Mesendoderm (in vitro differentiated cells): ENCODE results near the gene HEXIM1.

Experiments used
- DNase-seq: peaks from one replicate; pipeline ENCODE4 v3.0.0; 2013
- H2AK5ac ChIP-seq: 2 replicates; pipeline ENCODE4 v1.6.1; 2013; ENCODE audit warnings: low read length, inconsistent platforms
- H2BK120ac ChIP-seq: 2 replicates; pipeline ENCODE4 v1.6.1; 2013; ENCODE audit warnings: low read depth, mild to moderate bottlenecking, low read length, moderate library complexity, mixed read lengths
- H2BK15ac ChIP-seq: replicated peaks from 2 replicates; pipeline ENCODE4 v1.6.1; 2013; ENCODE audit warnings: low read depth, mild to moderate bottlenecking, moderate library complexity
- H2BK5ac ChIP-seq: 2 replicates; pipeline ENCODE4 v1.6.1; 2013; ENCODE audit warnings: low read length, inconsistent platforms
- H3K18ac ChIP-seq: 2 replicates; pipeline ENCODE4 v1.6.1; 2013; ENCODE audit warnings: mild to moderate bottlenecking, low read length, mixed read lengths
- H3K23ac ChIP-seq: one replicate; pipeline ENCODE4 v1.6.1; 2013; ENCODE audit warnings: low read length
- H3K27ac ChIP-seq: 2 replicates; pipeline ENCODE4 v1.5.1; 2013; ENCODE audit warnings: low read depth, mild to moderate bottlenecking, inconsistent platforms, low read length, moderate library complexity
- H3K27me3 ChIP-seq: 2 replicates; pipeline ENCODE4 v1.6.1; 2013; ENCODE audit warnings: low read length, control low read depth, mild to moderate bottlenecking, inconsistent platforms; ENCODE audit not compliant: insufficient read depth, poor library complexity
- H3K36me3 ChIP-seq: 2 replicates; pipeline ENCODE4 v1.6.1; 2013; ENCODE audit warnings: low read length, inconsistent platforms; ENCODE audit not compliant: control insufficient read depth, insufficient read depth
- H3K4ac ChIP-seq: one replicate; pipeline ENCODE4 v1.6.1; 2013; ENCODE audit warnings: low read depth, mild to moderate bottlenecking, low read length, moderate library complexity
- H3K4me1 ChIP-seq: 2 replicates; pipeline ENCODE4 v1.6.1; 2013; ENCODE audit warnings: low read depth, low read length, inconsistent platforms; ENCODE audit not compliant: control insufficient read depth
- H3K4me2 ChIP-seq: 2 replicates; pipeline ENCODE4 v1.6.1; 2013; ENCODE audit warnings: low read length
- H3K4me3 ChIP-seq: 2 replicates; pipeline ENCODE4 v1.5.1; 2013; ENCODE audit warnings: mild to moderate bottlenecking, low read length
- H3K56ac ChIP-seq: one replicate; pipeline ENCODE4 v1.6.1; 2013; ENCODE audit warnings: low read length
- H3K79me1 ChIP-seq: 2 replicates; pipeline ENCODE4 v1.6.1; 2013; ENCODE audit warnings: low read length, inconsistent platforms
- H3K79me2 ChIP-seq: 2 replicates; pipeline ENCODE4 v1.6.1; 2013; ENCODE audit warnings: mild to moderate bottlenecking, low read length; ENCODE audit not compliant: control insufficient read depth, insufficient read depth
- H3K9ac ChIP-seq: 2 replicates; pipeline ENCODE4 v1.6.1; 2013; ENCODE audit warnings: low read length, inconsistent platforms
- H4K5ac ChIP-seq: one replicate; pipeline ENCODE4 v1.6.1; 2013; ENCODE audit warnings: low read length
- H4K8ac ChIP-seq: one replicate; pipeline ENCODE4 v1.6.1; 2013; ENCODE audit warnings: low read depth, mild to moderate bottlenecking, control low read depth, low read length, moderate library complexity
- WGBS: extraction: QIAGEN DNeasy Blood & Tissue Kit; methylation state at CpG from one replicate; pipeline ENCODE4 v1.1.7; 2013; ENCODE audit warnings: low lambda C conversion rate, missing lambda C conversion rate; ENCODE audit not compliant: insufficient coverage; ENCODE audit errors: extremely low coverage; 5-methylcytosine and 5-hydroxymethylcytosine counted together

Gene HEXIM1

DNA sequence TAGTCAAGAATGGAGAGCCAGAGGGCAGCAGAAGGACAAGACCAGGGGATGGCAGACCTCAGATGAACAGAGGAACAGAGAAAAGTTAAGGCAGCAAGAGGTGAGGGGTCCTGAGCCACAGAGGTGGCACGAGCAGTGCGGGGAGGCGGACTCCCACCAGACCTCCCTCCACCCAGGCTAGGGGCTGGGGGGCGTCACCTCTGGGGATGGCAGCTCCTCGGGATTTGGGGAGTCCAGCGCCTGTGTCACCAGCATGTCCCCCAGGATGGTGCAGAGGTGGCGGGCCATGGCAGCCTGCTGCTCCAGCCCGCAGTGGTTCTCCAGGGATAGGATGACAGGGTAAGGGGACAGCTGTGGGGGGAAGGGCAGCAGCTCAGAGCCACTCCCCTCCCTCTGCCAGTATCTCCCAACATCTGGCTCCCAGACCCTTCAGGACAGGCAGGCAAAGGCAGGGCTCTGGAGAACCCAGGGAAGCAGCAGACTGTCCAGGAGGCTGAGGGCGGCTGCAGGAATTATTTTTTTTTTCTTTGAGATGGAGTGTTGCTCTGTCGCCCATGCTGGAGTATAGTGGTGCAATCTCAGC, 31.8 kb upstream of the HEXIM1 start:
- Histone ChIP-seq H3K36me3 (no peaks in the 10 kb centered on the region), H4K8ac (no peak overlapping the region)
- DNase-seq: no peak

DNA sequence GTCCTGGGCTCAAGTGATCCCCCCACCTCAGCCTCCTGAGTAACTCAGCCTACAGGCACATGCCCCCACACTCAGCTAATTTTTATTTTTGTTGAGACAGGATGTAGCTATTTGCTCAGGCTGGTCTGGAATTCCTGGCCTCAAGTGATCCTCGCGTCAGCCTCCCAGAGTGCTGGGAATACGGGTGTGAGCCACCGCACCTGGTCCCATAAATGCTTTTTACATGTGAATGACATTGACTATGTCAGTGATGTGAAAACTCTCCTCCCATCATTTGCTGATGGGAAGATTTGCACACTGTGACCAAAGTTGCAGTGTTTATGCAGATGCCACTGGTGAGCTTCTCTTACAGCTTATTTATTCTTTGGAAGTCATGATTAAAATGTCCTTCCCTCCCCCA, 30.9 kb upstream of the HEXIM1 start:
- Histone ChIP-seq H3K27me3 (no peaks in the 10 kb centered on the region), H3K27ac (no peak overlapping the region), H3K18ac (no peak overlapping the region), H4K5ac (no peak overlapping the region), H2BK5ac (no peak overlapping the region), H3K4me1 (no peaks in the 10 kb centered on the region), H3K4me3 (no peak overlapping the region), H3K79me1 (no peaks in the 10 kb centered on the region), H3K4ac (no peak overlapping the region), H3K56ac (no peak overlapping the region), H2AK5ac (no peak overlapping the region), H3K4me2 (no peak overlapping the region), H2BK15ac (no peak overlapping the region), H3K36me3 (no peaks in the 10 kb centered on the region), H4K8ac (no peak overlapping the region), H3K23ac (no peak overlapping the region), H2BK120ac (no peak overlapping the region), H3K79me2 (no peaks in the 10 kb centered on the region), H3K9ac (no peak overlapping the region)
- no CpG with 5 or more reads among the region's 4 CpGs for WGBS
- DNase-seq: no peak

More for the DNA sequence above, 31.8 kb upstream of the HEXIM1 start:
- Histone ChIP-seq H3K9ac (no peak overlapping the region), H3K18ac (no peak overlapping the region), H3K79me1 (no peaks in the 10 kb centered on the region), H4K5ac (no peak overlapping the region), H3K4me1 (no peaks in the 10 kb centered on the region), H3K27me3 (no peaks in the 10 kb centered on the region), H2BK120ac (no peak overlapping the region), H3K27ac (no peak overlapping the region), H3K4me2 (no peak overlapping the region), H3K56ac (no peak overlapping the region), H3K4me3 (no peak overlapping the region), H3K79me2 (no peaks in the 10 kb centered on the region), H2BK5ac (no peak overlapping the region), H3K23ac (no peak overlapping the region), H3K4ac (no peak overlapping the region), H2BK15ac (no peak overlapping the region), H2AK5ac (no peak overlapping the region)
- no CpG with 5 or more reads among the region's 10 CpGs for WGBS

DNA sequence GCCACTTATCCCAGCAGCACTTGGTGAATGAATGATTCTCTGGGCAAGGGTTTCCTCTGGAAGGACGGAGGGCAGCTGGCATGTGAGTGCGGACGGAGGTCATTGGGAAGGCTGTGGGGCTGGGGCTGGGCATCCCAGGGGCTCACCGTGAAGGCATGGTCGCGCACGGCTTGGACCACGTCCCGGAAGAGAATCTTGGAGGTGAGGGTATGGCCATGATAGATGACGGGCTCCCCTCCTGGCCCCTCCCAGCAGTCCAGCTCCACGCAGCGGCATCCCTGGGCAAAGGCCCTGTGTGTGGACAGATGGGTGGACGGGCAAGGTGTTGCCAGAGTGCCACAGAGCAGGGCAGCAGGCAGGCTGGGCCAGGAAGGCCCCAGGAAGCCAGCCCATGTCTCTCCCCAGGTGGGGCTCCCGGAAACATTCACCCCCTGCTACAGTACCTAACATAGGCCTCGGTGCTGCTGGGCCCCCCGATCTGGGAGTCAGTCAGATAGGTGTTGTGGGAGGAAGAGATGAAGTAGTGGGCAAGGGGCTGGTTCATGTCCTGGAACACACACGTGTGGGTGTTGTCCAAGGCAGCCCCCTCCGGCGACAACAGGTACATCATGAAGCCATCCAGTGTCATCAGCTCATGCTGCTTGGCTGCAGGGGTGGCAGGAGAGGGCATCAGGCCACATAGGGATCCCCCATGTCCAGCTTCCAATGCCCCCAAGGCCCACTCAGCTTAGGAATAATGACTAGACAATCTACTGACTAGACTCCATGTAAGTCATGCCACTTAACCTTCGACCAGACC, 30.2 kb upstream of the HEXIM1 start:
- Histone ChIP-seq H2BK120ac (no peak overlapping the region), H2BK15ac (no peak overlapping the region), H3K18ac (no peak overlapping the region), H3K79me2 (no peaks in the 10 kb centered on the region), H3K79me1 (no peaks in the 10 kb centered on the region), H4K8ac (no peak overlapping the region), H3K4me2 (no peak overlapping the region), H3K36me3 (no peaks in the 10 kb centered on the region), H3K27ac (no peak overlapping the region), H3K4ac (no peak overlapping the region), H2BK5ac (no peak overlapping the region), H3K4me3 (no peak overlapping the region), H4K5ac (no peak overlapping the region), H3K4me1 (no peaks in the 10 kb centered on the region), H3K9ac (no peak overlapping the region), H3K56ac (no peak overlapping the region), H3K23ac (no peak overlapping the region), H3K27me3 (no peaks in the 10 kb centered on the region), H2AK5ac (no peak overlapping the region)
- no peak for DNase-seq
- WGBS: no CpG with 5 or more reads among the region's 20 CpGs

DNA sequence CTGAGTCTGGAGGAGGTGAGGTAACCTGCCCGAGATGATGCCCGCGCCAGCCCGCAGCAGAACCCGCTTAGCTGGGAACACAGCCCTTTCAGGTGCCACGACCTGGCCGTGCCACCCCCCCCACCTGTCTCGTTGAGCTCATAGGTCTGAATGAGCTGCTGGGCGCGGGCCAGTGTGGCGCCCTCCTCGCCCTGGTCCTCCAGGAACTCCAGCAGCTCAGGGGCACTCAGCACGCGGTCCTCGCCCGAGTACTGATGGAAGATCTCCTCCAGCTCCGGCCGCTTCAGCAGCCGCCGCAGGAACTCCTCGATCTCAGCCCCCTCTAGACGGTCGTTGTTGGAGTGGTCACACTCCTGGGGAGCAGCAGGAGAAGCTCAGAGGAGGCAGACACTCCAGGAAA, 29.6 kb upstream of the HEXIM1 start:
- no peak for DNase-seq
- H3K56ac ChIP-seq: no peak overlapping the region
- no peak overlapping the region for H3K18ac ChIP-seq
- H3K4me3 ChIP-seq: no peak overlapping the region
- no peaks in the 10 kb centered on the region for H3K79me2 ChIP-seq
- no peaks in the 10 kb centered on the region for H3K36me3 ChIP-seq
- no CpG with 5 or more reads among the region's 23 CpGs for WGBS
- H3K23ac ChIP-seq: no peak overlapping the region
- no peak overlapping the region for H2BK120ac ChIP-seq
- H2AK5ac ChIP-seq: no peak overlapping the region
- no peak overlapping the region for H4K8ac ChIP-seq
- no peak overlapping the region for H3K9ac ChIP-seq
- H2BK5ac ChIP-seq: no peak overlapping the region
- H4K5ac ChIP-seq: no peak overlapping the region
- no peaks in the 10 kb centered on the region for H3K27me3 ChIP-seq
- no peak overlapping the region for H3K27ac ChIP-seq
- H3K4me1 ChIP-seq: no peaks in the 10 kb centered on the region
- no peak overlapping the region for H3K4me2 ChIP-seq
- H2BK15ac ChIP-seq: no peak overlapping the region
- H3K79me1 ChIP-seq: no peaks in the 10 kb centered on the region
- H3K4ac ChIP-seq: no peak overlapping the region

DNA sequence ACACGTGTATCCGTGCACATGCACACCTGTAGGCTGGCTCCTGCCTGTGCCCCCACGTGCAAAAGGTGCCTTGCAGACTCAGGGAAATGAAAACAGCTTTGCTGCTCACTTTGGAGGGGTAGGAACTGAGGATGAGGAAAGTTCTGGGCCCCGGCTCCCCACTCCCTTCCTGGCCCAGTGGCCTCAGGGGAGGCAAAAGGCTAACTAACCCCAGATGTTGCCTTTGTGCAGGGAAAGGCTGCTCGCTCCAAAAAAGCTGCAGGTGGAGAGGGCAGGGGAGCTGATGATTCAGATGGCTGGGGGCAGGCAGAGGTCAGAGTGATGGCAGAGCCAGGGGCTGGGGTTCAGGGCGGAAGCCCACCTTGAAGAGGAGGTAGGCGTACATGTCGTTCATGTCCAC, 28.3 kb upstream of the HEXIM1 start:
- H3K56ac ChIP-seq: no peak overlapping the region
- H3K36me3 ChIP-seq: no peaks in the 10 kb centered on the region
- H2BK15ac ChIP-seq: no peak overlapping the region
- H3K4me3 ChIP-seq: no peak overlapping the region
- no peak overlapping the region for H4K5ac ChIP-seq
- no peak overlapping the region for H2AK5ac ChIP-seq
- H3K79me2 ChIP-seq: no peaks in the 10 kb centered on the region
- no CpG with 5 or more reads among the region's 8 CpGs for WGBS
- no peak overlapping the region for H3K27ac ChIP-seq
- H3K23ac ChIP-seq: no peak overlapping the region
- H3K18ac ChIP-seq: no peak overlapping the region
- H3K9ac ChIP-seq: no peak overlapping the region
- no peaks in the 10 kb centered on the region for H3K79me1 ChIP-seq
- no peak overlapping the region for H3K4ac ChIP-seq
- H2BK120ac ChIP-seq: no peak overlapping the region
- no peaks in the 10 kb centered on the region for H3K27me3 ChIP-seq
- no peaks in the 10 kb centered on the region for H3K4me1 ChIP-seq
- no peak overlapping the region for H2BK5ac ChIP-seq
- H3K4me2 ChIP-seq: no peak overlapping the region
- no peak for DNase-seq
- H4K8ac ChIP-seq: no peak overlapping the region
